ENCODE data around the gene LCE3A.

The LCE3A gene

DNA sequence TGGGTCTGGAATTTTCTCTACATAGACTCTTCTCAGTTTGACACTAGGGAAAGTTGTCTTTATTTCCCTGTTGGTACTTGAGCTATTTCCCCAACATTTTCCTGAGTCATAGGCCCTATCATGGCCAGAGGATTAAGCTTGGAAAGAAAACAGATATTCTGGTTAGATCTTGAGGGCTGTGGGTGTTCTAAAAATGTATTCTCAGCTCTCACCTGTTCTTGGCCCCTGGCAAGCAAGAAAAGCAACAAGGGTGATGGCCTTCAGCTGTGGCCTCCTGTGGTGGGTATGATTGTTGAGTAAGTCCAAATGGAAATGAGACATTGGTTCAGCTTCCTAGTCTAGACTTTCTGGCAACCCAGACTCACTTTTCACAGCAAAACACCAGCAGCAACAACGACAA, 17.4 kb upstream of the LCE3A start:
- peaks cover 5% of the 10 kb centered on the region for H3K9me3 ChIP-seq (ENCODE audit: control insufficient read depth, insufficient read depth, low read length)

DNA sequence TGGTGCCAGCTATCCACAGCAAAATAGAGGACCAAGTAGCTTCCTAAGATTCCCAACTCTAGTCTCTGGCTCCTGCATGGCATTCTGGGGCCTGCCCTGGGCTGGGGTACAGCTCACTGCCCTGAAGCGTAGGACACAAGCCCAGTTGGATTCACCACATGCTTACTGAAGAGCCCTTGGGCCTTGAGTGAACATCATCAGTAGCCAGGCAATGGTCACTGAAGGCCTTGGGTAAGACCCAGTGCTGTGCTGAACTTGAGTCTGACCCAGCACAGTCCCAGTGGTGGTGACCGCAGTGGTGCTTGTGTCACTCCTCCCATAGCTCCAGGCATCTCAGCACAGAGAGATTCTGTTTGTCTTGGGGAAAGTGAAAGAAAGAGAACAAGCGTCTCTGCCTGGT, 7.7 kb upstream of the LCE3A start:
- DNase-seq (ENCODE audit: low read depth, low spot score) = no peak

More for the DNA sequence above, 17.4 kb upstream of the LCE3A start:
- Histone ChIP-seq H3K27me3 (ENCODE audit: control insufficient read depth, insufficient read depth, low read length) (no peaks in the 10 kb centered on the region), H3K27ac (ENCODE audit: low read length) (no peak overlapping the region), H3K4me3 (ENCODE audit: low read length) (no peak overlapping the region), H3K36me3 (ENCODE audit: control insufficient read depth, insufficient read depth, low read length) (no peaks in the 10 kb centered on the region), H3K4me1 (ENCODE audit: control insufficient read depth, insufficient read depth, low read length) (no peaks in the 10 kb centered on the region)
- no CpG with 5 or more reads among the region's 1 CpG for WGBS (ENCODE audit: insufficient coverage, insufficient read length)
- no peak for DNase-seq (ENCODE audit: low read depth, low spot score)

DNA sequence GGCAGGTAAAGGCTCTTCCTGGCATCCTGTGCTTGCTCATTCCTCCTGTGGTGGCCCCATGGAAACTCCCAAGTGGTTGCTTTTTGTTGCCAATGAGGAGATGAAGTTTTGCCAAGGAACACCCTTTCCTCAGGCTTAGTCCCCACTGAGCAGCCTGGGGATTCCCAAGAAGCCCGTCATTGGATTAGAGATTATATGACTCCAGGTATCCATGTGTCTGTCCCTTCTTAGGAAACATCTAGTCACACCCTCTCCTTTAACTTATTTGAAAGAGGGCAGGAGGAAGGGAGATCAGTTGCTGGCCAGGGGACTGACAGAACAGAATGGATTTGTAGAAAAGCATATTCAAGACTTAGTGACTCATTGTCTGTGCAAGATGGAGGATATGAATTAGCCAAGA, 3.8 kb upstream of the LCE3A start:
- H3K27ac ChIP-seq (ENCODE audit: low read length) = no peak overlapping the region
- DNase-seq (ENCODE audit: low read depth, low spot score) = no peak
- H3K27me3 ChIP-seq (ENCODE audit: control insufficient read depth, insufficient read depth, low read length) = no peaks in the 10 kb centered on the region
- peaks cover 26% of the 10 kb centered on the region for H3K9me3 ChIP-seq (ENCODE audit: control insufficient read depth, insufficient read depth, low read length)
- H3K36me3 ChIP-seq (ENCODE audit: control insufficient read depth, insufficient read depth, low read length) = no peaks in the 10 kb centered on the region
- no peak overlapping the region for H3K4me3 ChIP-seq (ENCODE audit: low read length)
- WGBS (ENCODE audit: insufficient coverage, insufficient read length) = no CpG with 5 or more reads among the region's 1 CpG
- H3K4me1 ChIP-seq (ENCODE audit: control insufficient read depth, insufficient read depth, low read length) = no peaks in the 10 kb centered on the region

More for the DNA sequence above, 7.7 kb upstream of the LCE3A start:
- H3K27me3 ChIP-seq (ENCODE audit: control insufficient read depth, insufficient read depth, low read length) = no peaks in the 10 kb centered on the region
- no peak overlapping the region for H3K27ac ChIP-seq (ENCODE audit: low read length)
- no CpG with 5 or more reads among the region's 3 CpGs for WGBS (ENCODE audit: insufficient coverage, insufficient read length)
- H3K9me3 ChIP-seq (ENCODE audit: control insufficient read depth, insufficient read depth, low read length) = peaks cover 17% of the 10 kb centered on the region
- no peaks in the 10 kb centered on the region for H3K4me1 ChIP-seq (ENCODE audit: control insufficient read depth, insufficient read depth, low read length)
- no peaks in the 10 kb centered on the region for H3K36me3 ChIP-seq (ENCODE audit: control insufficient read depth, insufficient read depth, low read length)
- no peak overlapping the region for H3K4me3 ChIP-seq (ENCODE audit: low read length)

DNA sequence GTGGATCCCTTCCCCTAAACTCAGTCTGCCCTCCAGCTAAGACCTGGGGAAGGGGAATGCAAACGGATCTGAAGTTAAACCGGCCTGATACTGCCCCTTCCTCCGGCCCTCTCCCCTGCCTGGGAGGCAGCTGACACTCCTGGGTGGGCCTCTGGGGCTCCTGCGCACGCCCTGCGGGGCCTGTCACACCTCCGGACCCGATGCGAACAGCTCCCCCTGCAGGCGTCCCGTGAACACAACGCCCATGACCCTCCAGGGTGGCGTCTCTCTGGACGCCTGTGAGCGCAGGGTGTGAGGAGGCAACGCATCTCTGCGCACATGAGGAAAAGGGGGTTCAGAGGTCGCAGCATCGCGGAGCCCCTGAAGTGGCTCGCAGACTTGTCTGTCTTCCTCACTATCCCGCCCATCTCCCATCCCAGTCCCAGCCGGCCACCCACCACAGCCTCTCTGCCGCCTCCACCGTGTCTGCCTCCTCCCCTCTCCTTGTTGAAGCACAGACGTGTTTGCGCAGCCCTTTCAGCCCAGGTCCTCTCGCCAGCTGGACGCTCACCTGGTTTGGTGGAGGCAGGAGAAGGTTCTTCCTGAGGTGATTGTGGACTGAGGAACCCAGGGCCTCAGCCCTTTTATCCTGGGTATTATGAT, 421 bp upstream of the LCE3A start:
- WGBS (ENCODE audit: insufficient coverage, insufficient read length) = no CpG with 5 or more reads among the region's 29 CpGs
- H3K9me3 ChIP-seq (ENCODE audit: control insufficient read depth, insufficient read depth, low read length) = peaks cover 15% of the 10 kb centered on the region
- DNase-seq (ENCODE audit: low read depth, low spot score) = no peak
- no peak overlapping the region for H3K4me3 ChIP-seq (ENCODE audit: low read length)
- no peaks in the 10 kb centered on the region for H3K4me1 ChIP-seq (ENCODE audit: control insufficient read depth, insufficient read depth, low read length)
- H3K36me3 ChIP-seq (ENCODE audit: control insufficient read depth, insufficient read depth, low read length) = no peaks in the 10 kb centered on the region
- no peak overlapping the region for H3K27ac ChIP-seq (ENCODE audit: low read length)
- H3K27me3 ChIP-seq (ENCODE audit: control insufficient read depth, insufficient read depth, low read length) = no peaks in the 10 kb centered on the region

DNA sequence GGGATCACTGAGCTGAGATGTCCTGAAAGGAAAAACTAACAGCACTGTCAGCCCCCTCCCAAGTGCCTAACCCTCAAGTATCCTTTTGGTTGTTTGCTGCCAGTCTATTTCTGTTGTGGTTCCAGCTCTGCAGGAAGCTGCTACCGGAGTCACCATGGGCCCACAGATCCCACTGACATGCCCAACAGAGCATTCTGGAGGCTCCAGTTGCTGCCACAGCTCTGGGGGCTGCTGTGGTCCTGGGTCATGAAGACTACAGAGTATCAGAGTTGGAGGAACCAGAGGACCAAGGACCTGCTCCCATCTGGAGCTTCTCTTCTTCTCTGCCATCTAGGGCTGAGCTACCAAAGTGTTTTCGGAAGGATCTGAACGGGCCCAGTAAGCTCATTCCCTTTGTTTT, 910 bp downstream of the LCE3A start:
- Histone ChIP-seq H3K4me3 (ENCODE audit: low read length) (no peak overlapping the region), H3K36me3 (ENCODE audit: control insufficient read depth, insufficient read depth, low read length) (no peaks in the 10 kb centered on the region), H3K27me3 (ENCODE audit: control insufficient read depth, insufficient read depth, low read length) (no peaks in the 10 kb centered on the region), H3K9me3 (ENCODE audit: control insufficient read depth, insufficient read depth, low read length) (peaks cover 13% of the 10 kb centered on the region), H3K27ac (ENCODE audit: low read length) (no peak overlapping the region), H3K4me1 (ENCODE audit: control insufficient read depth, insufficient read depth, low read length) (no peaks in the 10 kb centered on the region)
- no CpG with 5 or more reads among the region's 3 CpGs for WGBS (ENCODE audit: insufficient coverage, insufficient read length)
- no peak for DNase-seq (ENCODE audit: low read depth, low spot score)

DNA sequence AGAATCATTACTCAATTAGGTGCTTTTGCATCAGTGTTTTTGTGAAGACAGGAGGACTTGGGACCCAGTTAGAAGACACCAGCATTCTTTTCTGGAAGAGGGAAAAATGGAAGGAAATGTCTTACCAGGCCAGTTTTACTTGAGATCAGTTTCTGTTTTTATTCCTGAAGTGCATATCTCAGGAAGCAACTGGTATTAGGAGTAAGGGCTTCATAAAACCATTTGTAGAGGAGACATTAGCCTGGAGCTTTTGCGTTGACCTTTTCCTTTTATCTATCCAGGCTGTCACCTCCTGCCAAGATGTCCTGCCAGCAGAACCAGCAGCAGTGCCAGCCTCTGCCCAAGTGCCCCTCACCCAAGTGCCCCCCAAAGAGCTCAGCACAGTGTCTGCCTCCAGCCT, 9.4 kb downstream of the LCE3A start, which contains the start of gene LCE3B:
Gene LCE3B (plus strand): TSS at position 301 of the 400 bp plus-strand sequence. CDS start 0 bp downstream, at position 301.
- Histone ChIP-seq H3K9me3 (ENCODE audit: control insufficient read depth, insufficient read depth, low read length) (no peaks in the 10 kb centered on the region), H3K36me3 (ENCODE audit: control insufficient read depth, insufficient read depth, low read length) (no peaks in the 10 kb centered on the region), H3K4me3 (ENCODE audit: low read length) (no peak within 1 kb of the TSS), H3K4me1 (ENCODE audit: control insufficient read depth, insufficient read depth, low read length) (no peaks in the 10 kb centered on the region), H3K27me3 (ENCODE audit: control insufficient read depth, insufficient read depth, low read length) (no peaks in the 10 kb centered on the region), H3K27ac (ENCODE audit: low read length) (no peak within 1 kb of the TSS)
- DNase-seq (ENCODE audit: low read depth, low spot score) = no peak
- no CpG with 5 or more reads among the region's 1 CpG for WGBS (ENCODE audit: insufficient coverage, insufficient read length)

DNA sequence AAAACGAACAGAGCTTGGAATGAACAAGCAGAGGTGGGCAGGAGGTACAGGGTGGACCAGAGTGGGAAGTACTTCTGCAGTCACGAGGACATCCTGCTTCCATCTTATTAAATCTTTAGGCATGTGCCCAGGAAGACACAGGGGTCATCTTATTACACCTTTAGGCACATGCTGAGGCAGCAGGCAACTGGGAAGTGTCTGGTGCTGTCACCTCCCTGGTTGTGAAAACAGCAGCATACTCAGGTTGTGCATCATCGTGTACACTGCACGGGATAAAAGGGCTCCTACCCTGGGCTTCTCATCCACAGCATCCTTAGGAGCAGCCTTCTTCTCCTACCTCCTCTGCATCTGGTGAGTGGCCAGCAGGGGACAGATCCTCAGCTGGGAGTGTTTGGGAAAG, 23.0 kb downstream of the LCE3A start, which contains the start of gene LCE3C:
Gene LCE3C (plus strand): TSS at position 301 of the 400 bp plus-strand sequence. CDS start 498 bp downstream, outside the sequence.
- Histone ChIP-seq H3K4me3 (ENCODE audit: low read length) (no peak within 1 kb of the TSS), H3K27me3 (ENCODE audit: control insufficient read depth, insufficient read depth, low read length) (no peaks in the 10 kb centered on the region), H3K36me3 (ENCODE audit: control insufficient read depth, insufficient read depth, low read length) (no peaks in the 10 kb centered on the region), H3K27ac (ENCODE audit: low read length) (no peak within 1 kb of the TSS), H3K4me1 (ENCODE audit: control insufficient read depth, insufficient read depth, low read length) (no peaks in the 10 kb centered on the region), H3K9me3 (ENCODE audit: control insufficient read depth, insufficient read depth, low read length) (no peaks in the 10 kb centered on the region)
- DNase-seq (ENCODE audit: low read depth, low spot score) = no peak
- no CpG with 5 or more reads among the region's 4 CpGs for WGBS (ENCODE audit: insufficient coverage, insufficient read length)

DNA sequence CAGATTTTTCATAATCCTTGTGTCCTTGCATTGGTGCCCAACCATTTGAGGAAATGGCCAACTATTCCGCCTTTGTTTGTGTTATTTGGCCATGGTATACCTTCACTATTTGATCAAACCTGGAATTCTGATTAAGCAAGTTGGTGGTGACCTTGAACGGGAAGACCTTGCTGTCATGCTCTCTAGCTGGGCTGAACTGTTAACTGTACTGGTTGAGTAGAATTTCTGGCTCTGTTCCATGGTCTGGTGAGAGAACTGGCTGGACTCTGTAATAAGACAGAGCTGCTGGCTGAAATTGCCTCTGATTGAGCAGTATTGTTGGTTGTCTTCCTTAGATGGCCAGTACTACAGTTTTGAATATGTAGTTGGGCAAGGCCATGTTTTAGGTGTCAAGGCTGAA, 25.9 kb downstream of the LCE3A start:
- WGBS (ENCODE audit: insufficient coverage, insufficient read length) = no CpG with 5 or more reads among the region's 2 CpGs
- Histone ChIP-seq H3K36me3 (ENCODE audit: control insufficient read depth, insufficient read depth, low read length) (no peaks in the 10 kb centered on the region), H3K4me1 (ENCODE audit: control insufficient read depth, insufficient read depth, low read length) (no peaks in the 10 kb centered on the region), H3K27ac (ENCODE audit: low read length) (no peak overlapping the region), H3K27me3 (ENCODE audit: control insufficient read depth, insufficient read depth, low read length) (no peaks in the 10 kb centered on the region), H3K4me3 (ENCODE audit: low read length) (no peak overlapping the region), H3K9me3 (ENCODE audit: control insufficient read depth, insufficient read depth, low read length) (no peaks in the 10 kb centered on the region)
- no peak for DNase-seq (ENCODE audit: low read depth, low spot score)

DNA sequence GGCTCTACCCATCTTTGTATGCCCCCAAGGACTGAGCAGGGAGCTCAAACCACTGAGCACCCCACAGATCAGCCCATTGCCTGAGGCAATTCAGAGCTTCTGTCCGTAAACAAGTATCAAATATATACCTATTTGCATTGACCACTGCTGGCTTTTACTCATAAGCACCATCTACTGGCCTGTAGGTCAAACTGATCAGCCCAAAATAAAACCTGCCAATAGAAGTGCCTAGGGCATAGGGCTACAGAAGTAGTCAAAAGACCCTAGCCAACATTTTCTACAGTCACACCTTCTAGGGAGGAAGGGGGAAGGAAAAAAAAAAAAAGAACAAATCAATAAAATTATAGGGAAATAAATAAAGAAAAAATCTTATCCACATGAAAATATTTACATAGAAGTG, 37.3 kb downstream of the LCE3A start:
- Histone ChIP-seq H3K36me3 (ENCODE audit: control insufficient read depth, insufficient read depth, low read length) (no peaks in the 10 kb centered on the region), H3K27ac (ENCODE audit: low read length) (no peak overlapping the region), H3K4me3 (ENCODE audit: low read length) (no peak overlapping the region), H3K27me3 (ENCODE audit: control insufficient read depth, insufficient read depth, low read length) (no peaks in the 10 kb centered on the region), H3K9me3 (ENCODE audit: control insufficient read depth, insufficient read depth, low read length) (no peaks in the 10 kb centered on the region), H3K4me1 (ENCODE audit: control insufficient read depth, insufficient read depth, low read length) (no peaks in the 10 kb centered on the region)
- WGBS (ENCODE audit: insufficient coverage, insufficient read length) = no CpG with 5 or more reads among the region's 1 CpG
- DNase-seq (ENCODE audit: low read depth, low spot score) = no peak

DNA sequence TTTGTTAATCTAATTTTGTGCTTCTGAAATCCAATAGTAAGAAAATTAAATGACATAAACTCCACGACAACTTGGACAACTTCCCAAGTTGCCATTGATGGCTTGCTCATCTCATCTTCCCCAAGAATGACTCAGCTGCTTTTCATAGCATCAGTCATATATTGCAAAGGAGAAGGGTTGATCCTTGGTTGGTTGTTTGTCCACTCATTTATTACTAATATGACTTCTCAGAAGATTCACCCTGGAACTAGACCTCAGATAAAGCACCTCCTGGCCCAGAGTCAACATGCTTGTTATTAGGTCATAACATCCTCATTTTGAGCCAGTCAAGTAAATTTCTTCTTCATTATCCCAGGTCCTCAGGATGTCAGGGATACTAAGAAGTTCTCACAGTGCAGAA, 40.3 kb downstream of the LCE3A start:
- WGBS (ENCODE audit: insufficient coverage, insufficient read length) = no CpG with 5 or more reads among the region's 1 CpG
- no peak for DNase-seq (ENCODE audit: low read depth, low spot score)

DNA sequence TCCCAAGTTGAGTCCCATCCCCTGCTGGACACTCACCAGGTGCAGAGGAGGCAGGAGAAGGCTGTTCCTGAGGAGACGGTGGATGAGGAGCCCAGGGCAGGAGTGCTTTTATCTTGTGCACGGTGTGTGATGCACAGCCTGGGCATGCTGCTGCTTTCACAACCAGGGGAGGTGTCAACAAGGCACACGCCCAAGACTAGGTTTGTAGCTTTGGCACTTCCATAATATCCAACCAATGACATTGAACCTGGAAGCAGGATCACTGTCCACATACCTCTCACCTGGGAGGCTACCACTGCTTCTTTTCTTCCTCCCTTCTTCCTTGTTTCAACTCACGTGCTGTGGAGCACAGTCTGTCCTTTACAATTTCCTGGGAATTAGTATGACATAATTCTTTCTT, 42.5 kb downstream of the LCE3A start, which contains the start of gene LCE3D:
Gene LCE3D (minus strand): TSS at position 84 of the 400 bp plus-strand sequence. CDS start 580 bp downstream, outside the sequence.
- Histone ChIP-seq H3K27me3 (ENCODE audit: control insufficient read depth, insufficient read depth, low read length) (no peaks in the 10 kb centered on the region), H3K27ac (ENCODE audit: low read length) (no peak within 1 kb of the TSS), H3K36me3 (ENCODE audit: control insufficient read depth, insufficient read depth, low read length) (no peaks in the 10 kb centered on the region), H3K4me1 (ENCODE audit: control insufficient read depth, insufficient read depth, low read length) (no peaks in the 10 kb centered on the region), H3K4me3 (ENCODE audit: low read length) (no peak within 1 kb of the TSS), H3K9me3 (ENCODE audit: control insufficient read depth, insufficient read depth, low read length) (peaks cover 8% of the 10 kb centered on the region)
- WGBS (ENCODE audit: insufficient coverage, insufficient read length) = no CpG with 5 or more reads among the region's 4 CpGs
- DNase-seq (ENCODE audit: low read depth, low spot score) = no peak

More for the DNA sequence above, 40.3 kb downstream of the LCE3A start:
- peaks cover 8% of the 10 kb centered on the region for H3K9me3 ChIP-seq (ENCODE audit: control insufficient read depth, insufficient read depth, low read length)
- no peak overlapping the region for H3K27ac ChIP-seq (ENCODE audit: low read length)
- no peaks in the 10 kb centered on the region for H3K27me3 ChIP-seq (ENCODE audit: control insufficient read depth, insufficient read depth, low read length)
- H3K36me3 ChIP-seq (ENCODE audit: control insufficient read depth, insufficient read depth, low read length) = no peaks in the 10 kb centered on the region
- H3K4me1 ChIP-seq (ENCODE audit: control insufficient read depth, insufficient read depth, low read length) = no peaks in the 10 kb centered on the region
- H3K4me3 ChIP-seq (ENCODE audit: low read length) = no peak overlapping the region
